ENCODE data around the gene PRRT4.

Gene PRRT4

DNA sequence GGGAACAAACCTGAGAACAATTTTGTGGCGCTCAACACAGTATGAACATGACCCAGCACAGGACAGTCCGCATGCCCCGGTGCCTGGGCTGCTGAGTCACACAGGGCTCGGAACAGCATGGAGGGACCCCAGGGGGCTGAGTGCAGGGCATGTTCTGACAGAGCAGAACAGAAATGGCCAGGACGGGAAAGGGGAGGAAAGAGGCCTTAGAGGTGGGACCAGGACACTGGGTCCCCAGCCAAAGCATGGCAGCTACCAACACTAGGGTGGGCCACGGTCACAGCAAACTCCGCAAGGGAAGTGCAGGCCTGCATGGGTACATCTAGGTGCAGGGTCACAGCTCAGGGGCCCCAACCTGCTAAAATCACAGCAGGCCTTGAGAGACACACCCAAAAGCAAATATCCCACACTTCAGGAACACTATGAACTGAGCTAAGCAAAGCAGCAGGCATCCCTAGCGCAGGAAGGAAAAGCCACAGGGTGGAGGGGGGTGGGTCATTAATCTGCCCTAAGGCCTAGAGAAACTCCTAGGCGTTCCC is 42.7 kb upstream of the PRRT4 start:
- Histone ChIP-seq H3K4me3 (ENCODE audit: low read length in 2 of 2) (no peak overlapping the region), H3K27me3 (ENCODE audit: control insufficient read depth in 3 of 3, insufficient read depth in 3 of 3, low read depth in 1 of 3, low read length in 3 of 3) (peaks cover 0 to 42% (median 9%) of the 10 kb centered on the region in 3 experiments), H3K4me1 (ENCODE audit: control insufficient read depth in 2 of 2, insufficient read depth in 1 of 2, low read depth in 1 of 2, low read length in 2 of 2) (peaks cover 23 to 26% of the 10 kb centered on the region in 2 donors), H3K9me3 (replicated peaks in 1 of 2; ENCODE audit: control insufficient read depth in 2 of 2, insufficient read depth in 1 of 2, low read depth in 1 of 2, low read length in 2 of 2) (no peaks in the 10 kb centered on the region), H3K4me2 (ENCODE audit: insufficient read depth, low read length, poor library complexity, severe bottlenecking) (no peak overlapping the region), H3K23ac (ENCODE audit: low read depth, low read length, poor library complexity) (no peak overlapping the region), H2AK5ac (ENCODE audit: low read depth, low read length) (no peak overlapping the region), H3K36me3 (replicated peaks in 1 of 2; ENCODE audit: control insufficient read depth in 2 of 2, insufficient read depth in 2 of 2, low read length in 2 of 2) (peaks cover 10 to 20% of the 10 kb centered on the region in 2 donors), H3K18ac (ENCODE audit: low read length) (no peak overlapping the region), H3K4ac (ENCODE audit: low read length) (no peak overlapping the region), H2BK120ac (ENCODE audit: low read depth, low read length) (no peak overlapping the region), H3K79me1 (ENCODE audit: low read depth, low read length) (peaks cover 2% of the 10 kb centered on the region), H2BK12ac (ENCODE audit: low read length) (no peak overlapping the region), H2AFZ (ENCODE audit: low read length) (no peak overlapping the region), H3K14ac (ENCODE audit: low read length) (no peak overlapping the region), H4K8ac (ENCODE audit: low read depth, low read length) (no peak overlapping the region), H4K91ac (ENCODE audit: low read depth, low read length, poor library complexity) (no peak overlapping the region), H3K9ac (ENCODE audit: low read depth, low read length, poor library complexity) (no peak overlapping the region), H2BK5ac (ENCODE audit: low read length) (no peak overlapping the region), H2BK15ac (ENCODE audit: low read length) (no peak overlapping the region), H3K27ac (replicated peaks; ENCODE audit: low read length) (no peak overlapping the region)
- DNase-seq (ENCODE audit: low spot score), result no peak
- no CpG with 5 or more reads among the region's 9 CpGs for WGBS, 2 donors (ENCODE audit: extremely low coverage in 2 of 2, insufficient read length in 2 of 2, insufficient replicate concordance in 1 of 2)

DNA sequence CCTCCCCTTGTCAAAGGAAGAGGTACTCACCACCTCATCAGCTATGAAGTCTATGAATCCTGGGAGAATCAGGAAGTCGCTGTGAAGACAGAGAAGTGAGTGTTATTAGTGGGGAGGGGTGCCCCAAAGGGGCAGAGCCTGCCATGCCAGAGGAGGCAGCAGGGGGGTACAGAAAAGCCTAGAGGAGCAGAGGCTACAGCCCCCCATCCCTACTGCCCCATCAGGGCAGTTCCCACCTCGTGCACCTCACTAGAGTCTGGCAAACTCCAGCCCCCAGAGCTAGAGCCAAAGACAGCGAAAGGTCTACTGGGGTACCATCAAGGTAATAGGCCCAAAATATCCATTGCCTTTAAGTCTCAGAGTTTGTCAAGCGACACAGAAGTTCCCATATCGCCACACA is 42.2 kb upstream of the PRRT4 start:
- Histone ChIP-seq H3K4me1 (ENCODE audit: control insufficient read depth in 2 of 2, insufficient read depth in 1 of 2, low read depth in 1 of 2, low read length in 2 of 2) (peaks cover 19 to 21% of the 10 kb centered on the region in 2 donors), H3K4me3 (ENCODE audit: low read length in 2 of 2) (no peak overlapping the region), H3K4ac (ENCODE audit: low read length) (no peak overlapping the region)

DNA sequence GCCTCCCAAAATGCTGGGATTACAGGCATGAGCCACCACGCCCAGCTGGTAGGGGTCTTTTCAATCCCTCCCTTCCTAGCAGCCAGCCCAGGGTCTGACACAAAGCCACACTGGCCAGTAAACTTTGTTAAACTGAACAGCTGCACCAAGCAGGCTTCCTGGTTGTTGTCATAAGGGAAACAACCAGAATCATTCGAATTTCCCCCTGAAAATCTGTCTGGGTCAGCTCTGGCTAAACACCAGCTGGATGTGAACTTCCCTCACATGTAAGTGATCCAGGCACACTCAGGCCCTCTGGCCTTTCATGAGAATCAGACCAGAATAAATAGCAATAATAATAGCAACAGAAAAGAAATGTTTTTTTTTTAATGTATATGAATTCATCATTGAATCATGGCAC is 40.9 kb upstream of the PRRT4 start:
- no CpG with 5 or more reads among the region's 2 CpGs for WGBS, 2 donors (ENCODE audit: extremely low coverage in 2 of 2, insufficient read length in 2 of 2, insufficient replicate concordance in 1 of 2)
- peaks cover 21 to 31% of the 10 kb centered on the region in 2 donors for H3K36me3 ChIP-seq (replicated peaks in 1 of 2; ENCODE audit: control insufficient read depth in 2 of 2, insufficient read depth in 2 of 2, low read length in 2 of 2)
- no peak overlapping the region for H4K8ac ChIP-seq (ENCODE audit: low read depth, low read length)

More for the DNA sequence above, 42.2 kb upstream of the PRRT4 start:
- Histone ChIP-seq H3K36me3 (replicated peaks in 1 of 2; ENCODE audit: control insufficient read depth in 2 of 2, insufficient read depth in 2 of 2, low read length in 2 of 2) (peaks cover 12 to 20% of the 10 kb centered on the region in 2 donors), H3K18ac (ENCODE audit: low read length) (no peak overlapping the region), H4K91ac (ENCODE audit: low read depth, low read length, poor library complexity) (no peak overlapping the region), H3K14ac (ENCODE audit: low read length) (no peak overlapping the region), H2AFZ (ENCODE audit: low read length) (no peak overlapping the region), H3K9ac (ENCODE audit: low read depth, low read length, poor library complexity) (no peak overlapping the region), H2BK12ac (ENCODE audit: low read length) (no peak overlapping the region), H2BK120ac (ENCODE audit: low read depth, low read length) (no peak overlapping the region), H2BK5ac (ENCODE audit: low read length) (no peak overlapping the region), H3K9me3 (replicated peaks in 1 of 2; ENCODE audit: control insufficient read depth in 2 of 2, insufficient read depth in 1 of 2, low read depth in 1 of 2, low read length in 2 of 2) (no peaks in the 10 kb centered on the region), H3K79me1 (ENCODE audit: low read depth, low read length) (peaks cover 2% of the 10 kb centered on the region), H2BK15ac (ENCODE audit: low read length) (no peak overlapping the region), H3K23ac (ENCODE audit: low read depth, low read length, poor library complexity) (no peak overlapping the region), H3K4me2 (ENCODE audit: insufficient read depth, low read length, poor library complexity, severe bottlenecking) (no peak overlapping the region), H4K8ac (ENCODE audit: low read depth, low read length) (no peak overlapping the region), H3K27ac (replicated peaks; ENCODE audit: low read length) (no peak overlapping the region), H3K27me3 (ENCODE audit: control insufficient read depth in 3 of 3, insufficient read depth in 3 of 3, low read depth in 1 of 3, low read length in 3 of 3) (peaks cover 0 to 37% (median 5%) of the 10 kb centered on the region in 3 experiments), H2AK5ac (ENCODE audit: low read depth, low read length) (no peak overlapping the region)
- DNase-seq (ENCODE audit: low spot score), result no peak
- no CpG with 5 or more reads among the region's 5 CpGs for WGBS, 2 donors (ENCODE audit: extremely low coverage in 2 of 2, insufficient read length in 2 of 2, insufficient replicate concordance in 1 of 2)

DNA sequence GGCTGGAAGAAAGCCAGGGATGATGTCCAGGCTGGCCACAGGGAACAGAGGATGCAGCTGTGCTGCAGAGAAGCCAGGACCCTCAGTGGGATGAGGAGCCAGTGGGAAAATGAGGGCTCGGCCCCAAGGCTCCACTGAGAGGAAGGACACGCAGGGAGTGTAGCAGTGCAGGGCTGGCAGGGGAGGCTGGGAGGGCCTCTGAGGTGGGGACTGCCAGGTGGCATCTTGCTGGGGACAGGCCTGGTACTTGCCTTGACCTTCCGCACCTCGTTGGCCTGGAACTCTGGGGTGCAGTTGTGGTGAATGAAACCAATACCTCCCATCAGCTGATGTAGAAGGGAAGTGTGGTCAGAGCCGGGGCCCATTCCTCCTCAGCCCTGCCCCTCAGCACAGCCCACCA is 39.1 kb upstream of the PRRT4 start:
- H3K9me3 ChIP-seq (replicated peaks in 1 of 2; ENCODE audit: control insufficient read depth in 2 of 2, insufficient read depth in 1 of 2, low read depth in 1 of 2, low read length in 2 of 2), result no peaks in the 10 kb centered on the region
- no peak overlapping the region for H2AK5ac ChIP-seq (ENCODE audit: low read depth, low read length)
- H3K9ac ChIP-seq (ENCODE audit: low read depth, low read length, poor library complexity), result peak overlapping the region; percentile 1
- no peak overlapping the region for H4K8ac ChIP-seq (ENCODE audit: low read depth, low read length)
- H3K36me3 ChIP-seq (replicated peaks in 1 of 2; ENCODE audit: control insufficient read depth in 2 of 2, insufficient read depth in 2 of 2, low read length in 2 of 2), result peaks cover 32 to 40% of the 10 kb centered on the region in 2 donors
- no peak overlapping the region for H2BK120ac ChIP-seq (ENCODE audit: low read depth, low read length)
- no peak overlapping the region for H2BK15ac ChIP-seq (ENCODE audit: low read length)
- no CpG with 5 or more reads among the region's 5 CpGs for WGBS, 2 donors (ENCODE audit: extremely low coverage in 2 of 2, insufficient read length in 2 of 2, insufficient replicate concordance in 1 of 2)
- H3K4me2 ChIP-seq (ENCODE audit: insufficient read depth, low read length, poor library complexity, severe bottlenecking), result no peak overlapping the region
- no peak overlapping the region for H2AFZ ChIP-seq (ENCODE audit: low read length)
- no peak overlapping the region for H3K14ac ChIP-seq (ENCODE audit: low read length)
- DNase-seq (ENCODE audit: low spot score), result no peak
- peaks cover 0 to 11% (median 0%) of the 10 kb centered on the region in 3 experiments for H3K27me3 ChIP-seq (ENCODE audit: control insufficient read depth in 3 of 3, insufficient read depth in 3 of 3, low read depth in 1 of 3, low read length in 3 of 3)
- peaks cover 6% of the 10 kb centered on the region for H3K79me1 ChIP-seq (ENCODE audit: low read depth, low read length)
- H2BK5ac ChIP-seq (ENCODE audit: low read length), result no peak overlapping the region
- no peak overlapping the region for H3K23ac ChIP-seq (ENCODE audit: low read depth, low read length, poor library complexity)
- no peak overlapping the region for H3K4ac ChIP-seq (ENCODE audit: low read length)
- H3K4me3 ChIP-seq (ENCODE audit: low read length in 2 of 2), result no peak overlapping the region
- no peak overlapping the region for H2BK12ac ChIP-seq (ENCODE audit: low read length)
- no peak overlapping the region for H3K18ac ChIP-seq (ENCODE audit: low read length)
- H3K27ac ChIP-seq (replicated peaks; ENCODE audit: low read length), result no peak overlapping the region
- peaks cover 11 to 12% of the 10 kb centered on the region in 2 donors for H3K4me1 ChIP-seq (ENCODE audit: control insufficient read depth in 2 of 2, insufficient read depth in 1 of 2, low read depth in 1 of 2, low read length in 2 of 2)
- H4K91ac ChIP-seq (ENCODE audit: low read depth, low read length, poor library complexity), result no peak overlapping the region

More for the DNA sequence above, 40.9 kb upstream of the PRRT4 start:
- Histone ChIP-seq H3K9ac (ENCODE audit: low read depth, low read length, poor library complexity) (no peak overlapping the region), H3K4ac (ENCODE audit: low read length) (no peak overlapping the region), H2BK5ac (ENCODE audit: low read length) (no peak overlapping the region), H3K4me2 (ENCODE audit: insufficient read depth, low read length, poor library complexity, severe bottlenecking) (no peak overlapping the region), H3K27me3 (ENCODE audit: control insufficient read depth in 3 of 3, insufficient read depth in 3 of 3, low read depth in 1 of 3, low read length in 3 of 3) (peaks cover 0 to 24% (median 0%) of the 10 kb centered on the region in 3 experiments), H2BK15ac (ENCODE audit: low read length) (no peak overlapping the region), H3K79me1 (ENCODE audit: low read depth, low read length) (peaks cover 4% of the 10 kb centered on the region), H3K18ac (ENCODE audit: low read length) (no peak overlapping the region), H3K27ac (replicated peaks; ENCODE audit: low read length) (no peak overlapping the region), H2AK5ac (ENCODE audit: low read depth, low read length) (no peak overlapping the region), H2BK12ac (ENCODE audit: low read length) (no peak overlapping the region), H4K91ac (ENCODE audit: low read depth, low read length, poor library complexity) (no peak overlapping the region), H2BK120ac (ENCODE audit: low read depth, low read length) (no peak overlapping the region), H3K4me1 (ENCODE audit: control insufficient read depth in 2 of 2, insufficient read depth in 1 of 2, low read depth in 1 of 2, low read length in 2 of 2) (peaks cover 13 to 16% of the 10 kb centered on the region in 2 donors), H3K23ac (ENCODE audit: low read depth, low read length, poor library complexity) (no peak overlapping the region), H2AFZ (ENCODE audit: low read length) (no peak overlapping the region), H3K14ac (ENCODE audit: low read length) (no peak overlapping the region), H3K4me3 (ENCODE audit: low read length in 2 of 2) (no peak overlapping the region), H3K9me3 (replicated peaks in 1 of 2; ENCODE audit: control insufficient read depth in 2 of 2, insufficient read depth in 1 of 2, low read depth in 1 of 2, low read length in 2 of 2) (no peaks in the 10 kb centered on the region)
- DNase-seq (ENCODE audit: low spot score), result no peak

Data from neuronal stem cell (in vitro differentiated cells).